SK-N-SH (cell line): Measurements from ENCODE around the gene DHRS13. TPM values are rescaled to one million over a fixed set of nuclear protein-coding genes. Genes with fewer than 3 reads are reported as not detected.
A peak's percentile ranks its signal among the peaks of the same experiment; 100 is the strongest.

Experiments
- CTCF ChIA-PET: fragments of 300-600, 350-600 bp; formaldehyde crosslinking; extraction: SDS; loops from one replicate; lab custom pipeline; 2021; lab: Yijun Ruan, JAX
- POLR2A ChIA-PET: fragments of 350-600 bp; sonication (Branson Sonifier 250); formaldehyde crosslinking; extraction: SDS; loops from one replicate; lab custom pipeline; 2020; ENCODE audit warnings: antibody characterized with exemption, inconsistent platforms; lab: Yijun Ruan, JAX
- DNase-seq: peaks from one replicate; pipeline ENCODE4 v3.0.0; 2012
- H2AFZ ChIP-seq: fragments of 200-600 bp; sonication (generic); 2 replicates; pipeline ENCODE4 v1.8.1; 2016; ENCODE audit warnings: antibody characterized with exemption, mild to moderate bottlenecking, low read depth
- H3F3A ChIP-seq: fragments of 200-600 bp; sonication (generic); replicated peaks from 2 replicates; pipeline ENCODE3; 2016; ENCODE audit warnings: antibody characterized with exemption, mild to moderate bottlenecking; ENCODE audit not compliant: insufficient read depth
- H3K27ac ChIP-seq, 2 experiments: fragments of 200-500 bp in 1 of 2; fragments of 200-600 bp in 1 of 2; sonication (Bioruptor generic) in 1 of 2; sonication (generic), shearing (Covaris generic) in 1 of 2; 2 replicates each; pipeline versions ENCODE4 v1.5.1 to v1.6.1; 2014 to 2016; ENCODE audit warnings: low read depth in 2 of 2, inconsistent platforms in 1 of 2, low read length in 1 of 2, mild to moderate bottlenecking in 1 of 2, mixed read lengths in 1 of 2
- H3K27me3 ChIP-seq: fragments of 200-600 bp; sonication (generic), shearing (Covaris generic); 2 replicates; pipeline ENCODE4 v1.6.1; 2016; ENCODE audit warnings: mixed run types; ENCODE audit not compliant: insufficient read depth
- H3K36me3 ChIP-seq, 2 experiments: fragments of 200-500 bp in 1 of 2; fragments of 200-600 bp in 1 of 2; sonication (Bioruptor generic) in 1 of 2; sonication (generic) in 1 of 2; replicated peaks in 1 of 2; 2 replicates each; pipeline versions ENCODE3 to v1.5.1; 2014 to 2016; ENCODE audit warnings: low read length in 1 of 2, mild to moderate bottlenecking in 1 of 2; ENCODE audit not compliant: insufficient read depth in 2 of 2, control insufficient read depth in 1 of 2
- H3K4me1 ChIP-seq, 2 experiments: fragments of 200-500 bp in 1 of 2; fragments of 200-600 bp in 1 of 2; sonication (Bioruptor generic) in 1 of 2; sonication (generic), shearing (Covaris generic) in 1 of 2; 2 replicates each; pipeline versions ENCODE4 v1.5.1 to v1.6.1; 2014 to 2016; ENCODE audit warnings: low read depth in 1 of 2, low read length in 1 of 2, mixed run types in 1 of 2; ENCODE audit not compliant: insufficient read depth in 2 of 2, control insufficient read depth in 1 of 2
- H3K4me2 ChIP-seq: fragments of 200-600 bp; sonication (generic), shearing (Covaris generic); 2 replicates; pipeline ENCODE4 v1.6.1; 2017; ENCODE audit warnings: mixed run types
- H3K4me3 ChIP-seq, 2 experiments: fragments of 200-500 bp in 1 of 2; fragments of 200-600 bp in 1 of 2; sonication (Bioruptor generic) in 1 of 2; sonication (generic), shearing (Covaris generic) in 1 of 2; 2 replicates each; pipeline versions ENCODE4 v1.5.1 to v1.8.1; 2014 to 2016; ENCODE audit warnings: low read depth in 2 of 2, inconsistent platforms in 1 of 2, low read length in 1 of 2, mild to moderate bottlenecking in 1 of 2, mixed read lengths in 1 of 2, moderate library complexity in 1 of 2
- H3K79me2 ChIP-seq: fragments of 200-600 bp; sonication (generic); 2 replicates; pipeline ENCODE4 v1.8.1; 2017; ENCODE audit warnings: mild to moderate bottlenecking; ENCODE audit not compliant: insufficient read depth
- H3K9ac ChIP-seq: fragments of 200-600 bp; sonication (generic); 2 replicates; pipeline ENCODE4 v1.6.1; 2017; ENCODE audit warnings: mixed run types
- H3K9me2 ChIP-seq: fragments of 200-600 bp; sonication (generic); 2 replicates; pipeline ENCODE4 v1.6.1; 2017; ENCODE audit warnings: mixed run types
- H3K9me3 ChIP-seq: fragments of 200-600 bp; sonication (generic); 2 replicates; pipeline ENCODE4 v1.6.1; 2017; ENCODE audit warnings: mixed run types, mild to moderate bottlenecking, moderate library complexity
- H4K20me1 ChIP-seq: fragments of 200-600 bp; sonication (generic); 2 replicates; pipeline ENCODE4 v1.6.1; 2017; ENCODE audit warnings: mild to moderate bottlenecking, mixed run types; ENCODE audit not compliant: insufficient read depth
- CHD2 ChIP-seq: fragments of 150-350 bp; IDR thresholded peaks from 2 replicates; pipeline ENCODE4 v1.6.1; 2018; ENCODE audit warnings: low read length; ENCODE audit not compliant: partially characterized antibody
- CTCF ChIP-seq: fragments of 200-600 bp; sonication (generic); IDR thresholded peaks from 2 replicates; pipeline ENCODE4 v1.6.1; 2017; ENCODE audit warnings: antibody characterized with exemption, mild to moderate bottlenecking, moderate library complexity
- ELF1 ChIP-seq: IDR thresholded peaks from 2 replicates; pipeline ENCODE4 v1.4.0; 2012
- FOSL2 ChIP-seq: IDR thresholded peaks from 2 replicates; pipeline ENCODE4 v1.4.0; 2012; ENCODE audit warnings: low read depth, mild to moderate bottlenecking, moderate library complexity, borderline replicate concordance
- GABPA ChIP-seq: IDR thresholded peaks from 2 replicates; pipeline ENCODE4 v1.4.0; 2012; ENCODE audit warnings: low read depth, mild to moderate bottlenecking
- MEF2A ChIP-seq: IDR thresholded peaks from 2 replicates; pipeline ENCODE4 v1.4.0; 2012; ENCODE audit warnings: low read depth, borderline replicate concordance
- MXI1 ChIP-seq: IDR thresholded peaks from 2 replicates; pipeline ENCODE4 v1.6.1; 2012; ENCODE audit warnings: mild to moderate bottlenecking, low read depth, low read length, improper control_type of control experiment
- NRF1 ChIP-seq: IDR thresholded peaks from 2 replicates; pipeline ENCODE4 v1.6.1; 2012; ENCODE audit warnings: low read depth, mild to moderate bottlenecking, low read length
- PBX3 ChIP-seq: IDR thresholded peaks from 2 replicates; pipeline ENCODE4; 2012
- POLR2AphosphoS5 ChIP-seq: IDR thresholded peaks from 2 replicates; pipeline ENCODE4 v1.6.1; 2012; ENCODE audit warnings: low read depth, low read length
- RCOR1 ChIP-seq: fragments of 150-350 bp; IDR thresholded peaks from 2 replicates; pipeline ENCODE4 v1.6.1; 2017; ENCODE audit warnings: antibody characterized with exemption, low read length
- RFX5 ChIP-seq: IDR thresholded peaks from 2 replicates; pipeline ENCODE4 v1.6.1; 2012; ENCODE audit warnings: mild to moderate bottlenecking, improper control_type of control experiment, low read length
- RXRA ChIP-seq: IDR thresholded peaks from 2 replicates; pipeline ENCODE4 v1.4.0; 2012; ENCODE audit warnings: low read depth, mild to moderate bottlenecking, borderline replicate concordance
- TAF1 ChIP-seq: IDR thresholded peaks from 2 replicates; pipeline ENCODE4 v1.6.1; 2012; ENCODE audit warnings: low read depth, mild to moderate bottlenecking, low read length, moderate library complexity, borderline replicate concordance
- YY1 ChIP-seq: IDR thresholded peaks from 2 replicates; pipeline ENCODE4 v1.4.0; 2012; ENCODE audit warnings: low read depth, mild to moderate bottlenecking
- ZBTB33 ChIP-seq: IDR thresholded peaks from 2 replicates; pipeline ENCODE4 v1.4.0; 2012; ENCODE audit warnings: low read depth, borderline replicate concordance
- WGBS: methylation state at CpG from one replicate; pipeline ENCODE4 v1.1.6; 2017; ENCODE audit warnings: low lambda C conversion rate; 5-methylcytosine and 5-hydroxymethylcytosine counted together
- polyA plus RNA-seq, 3 experiments: library from polyadenylated mRNA; depleted of rRNA; stranded (reverse); fragments of >200 nt; gene quantifications; 2 replicates each; pipeline ENCODE4 v1.2.3, GENCODE V29; 2012
- TF ChIP-seq, protein P1 (sequence below): fragments of 150-350 bp; IDR thresholded peaks from 2 replicates; pipeline ENCODE4 v1.6.1; 2016; ENCODE audit warnings: mild to moderate bottlenecking, low read depth, low read length

DHRS13 gene
- polyA plus RNA-seq, 1 of the 3 experiments (the other 2 are of a cell fraction): 7.4 TPM

DNA sequence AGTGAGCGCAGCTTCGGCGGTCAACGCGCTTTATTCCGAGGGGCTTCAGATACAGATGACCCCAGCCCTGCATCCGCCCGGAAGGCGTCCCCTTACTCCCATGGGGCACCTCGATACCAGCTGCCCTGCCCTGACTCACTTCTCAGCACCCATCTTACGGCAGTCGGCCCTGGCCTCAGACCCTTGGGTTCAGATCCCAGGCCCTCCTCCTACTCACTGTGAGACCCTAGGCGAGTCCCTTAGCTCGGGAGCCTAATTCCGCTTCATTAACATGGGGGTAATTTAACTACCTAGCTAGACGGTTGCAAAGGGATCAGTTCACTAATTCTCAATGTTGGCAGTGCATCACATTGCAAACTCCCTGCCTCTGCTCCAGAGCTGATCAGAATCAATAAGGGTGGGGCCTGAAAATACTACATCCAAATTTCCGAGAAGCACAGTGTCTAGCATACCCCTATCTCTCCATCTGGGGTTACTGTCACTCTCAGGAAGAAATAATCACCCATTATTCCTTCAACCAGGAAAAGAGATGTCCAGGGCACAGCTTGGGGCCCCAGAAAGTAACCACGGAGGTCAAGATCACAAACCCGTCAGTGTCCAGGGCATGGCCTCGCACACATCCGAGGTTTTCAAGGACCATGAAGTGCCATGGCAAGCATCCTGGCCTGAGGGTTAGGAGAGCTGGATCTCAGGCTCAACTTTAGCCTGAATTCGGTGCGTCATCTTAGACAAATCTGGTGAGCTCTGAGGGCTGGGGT is 4.9 kb downstream of the DHRS13 start:
- ChIA-PET POLR2A (interaction anchor here (0.5 to 2.0 kb wide), 8 partner anchors 8 to 187 kb away, joined by 3 to 7 read pairs (median 4); partner anchors contain the start of genes PHF12 and PROCA1), CTCF (interaction anchor here (0.7 to 9.0 kb wide), 13 partner anchors 11 to 218 kb away, joined by 3 to 95 read pairs (median 4); partner anchors contain the start of genes FAM222B and TLCD1)
- Histone ChIP-seq H3K9me3 (no peaks in the 10 kb centered on the region), H3K79me2 (peaks cover 58% of the 10 kb centered on the region), H3K4me2 (peak overlapping the region; percentile 99), H3K4me3 (peak overlapping the region; percentile 76 to 98), H2AFZ (peak overlapping the region; percentile 93), H3K9ac (peak overlapping the region; percentile 77), H3K36me3 (no peaks in the 10 kb centered on the region), H3K27me3 (no peaks in the 10 kb centered on the region), H3K9me2 (no peaks in the 10 kb centered on the region), H3K27ac (peak overlapping the region; percentile 48 to 85; a peak in 3 of 4 replicates), H4K20me1 (no peaks in the 10 kb centered on the region), H3K4me1 (peaks cover 14 to 22% of the 10 kb centered on the region in 2 experiments; a peak in 2 of 4 replicates), H3F3A (peaks cover 20% of the 10 kb centered on the region)
- TF ChIP-seq POLR2AphosphoS5 (peak; percentile 20; the same call in 1 of the 2 replicates), GABPA (no peak), FOSL2 (no peak), RFX5 (no peak; the same call in 1 of the 2 replicates), CHD2 (no peak), MEF2A (no peak), NRF1 (no peak)
- TF ChIP-seq, protein P1, sequence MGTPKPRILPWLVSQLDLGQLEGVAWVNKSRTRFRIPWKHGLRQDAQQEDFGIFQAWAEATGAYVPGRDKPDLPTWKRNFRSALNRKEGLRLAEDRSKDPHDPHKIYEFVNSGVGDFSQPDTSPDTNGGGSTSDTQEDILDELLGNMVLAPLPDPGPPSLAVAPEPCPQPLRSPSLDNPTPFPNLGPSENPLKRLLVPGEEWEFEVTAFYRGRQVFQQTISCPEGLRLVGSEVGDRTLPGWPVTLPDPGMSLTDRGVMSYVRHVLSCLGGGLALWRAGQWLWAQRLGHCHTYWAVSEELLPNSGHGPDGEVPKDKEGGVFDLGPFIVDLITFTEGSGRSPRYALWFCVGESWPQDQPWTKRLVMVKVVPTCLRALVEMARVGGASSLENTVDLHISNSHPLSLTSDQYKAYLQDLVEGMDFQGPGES: no peak
- DNase-seq: no peak
- 31% methylated on average over 20 of the region's 23 CpGs for WGBS

GRCh38 chr17:28896884-28897768 is 5.8 kb downstream of the DHRS13 start, which contains the start of gene FLOT2:
FLOT2 (minus strand) TSS chr17:28897733; CDS start chr17:28897574, 159 bp downstream.
- no peaks in the 10 kb centered on the region for H3K36me3 ChIP-seq
- peak within 1 kb of the TSS; percentile 76 to 98 for H3K4me3 ChIP-seq
- H3K9me3 ChIP-seq: no peaks in the 10 kb centered on the region
- H3K27me3 ChIP-seq: no peaks in the 10 kb centered on the region
- H3F3A ChIP-seq: peaks cover 17% of the 10 kb centered on the region
- 1% methylated on average over 42 of the region's 73 CpGs for WGBS
- H3K27ac ChIP-seq: peak within 1 kb of the TSS; percentile 48 to 85; a peak in 3 of 4 replicates
- peak within 1 kb of the TSS; percentile 77 for H3K9ac ChIP-seq
- POLR2A ChIA-PET: interaction anchor here (0.6 to 2.0 kb wide), 10 partner anchors 9 to 186 kb away, joined by 3 to 7 read pairs (median 4); partner anchors contain the start of genes FAM222B, PHF12 and PROCA1
- peak within 1 kb of the TSS; percentile 93 for H2AFZ ChIP-seq
- DNase-seq: peak; percentile 92
- H3K9me2 ChIP-seq: no peaks in the 10 kb centered on the region
- no peaks in the 10 kb centered on the region for H4K20me1 ChIP-seq
- CTCF ChIA-PET: interaction anchor here (0.6 to 9.0 kb wide), 12 partner anchors 11 to 204 kb away, joined by 3 to 95 read pairs (median 6); partner anchors contain the start of genes FAM222B and TLCD1
- peaks cover 18 to 22% of the 10 kb centered on the region in 2 experiments; a peak in 2 of 4 replicates for H3K4me1 ChIP-seq
- H3K79me2 ChIP-seq: peaks cover 64% of the 10 kb centered on the region
- H3K4me2 ChIP-seq: peak within 1 kb of the TSS; percentile 99
- TF ChIP-seq YY1 (0 out of 2 replicates have a peak, but pooled peaks have one; percentile 33), GABPA (peak; percentile 51), RXRA (no peak), TAF1 (no peak), CTCF (peak; percentile 38), ELF1 (no peak), ZBTB33 (no peak), RCOR1 (no peak), MXI1 (peak; percentile 40), PBX3 (no peak)
